Activated CD4-positive, alpha-beta T cell treated with anti-CD3 and anti-CD28 coated beads, Interleukin-2, amount 50 U/mL, for 48 hours (primary cell): ENCODE measurements around the gene TTC7B.

Source experiments
- DNase-seq, 2 experiments: peaks; one replicate each; pipeline ENCODE4 v3.0.0-alpha.2; 2020

The TTC7B gene

DNA sequence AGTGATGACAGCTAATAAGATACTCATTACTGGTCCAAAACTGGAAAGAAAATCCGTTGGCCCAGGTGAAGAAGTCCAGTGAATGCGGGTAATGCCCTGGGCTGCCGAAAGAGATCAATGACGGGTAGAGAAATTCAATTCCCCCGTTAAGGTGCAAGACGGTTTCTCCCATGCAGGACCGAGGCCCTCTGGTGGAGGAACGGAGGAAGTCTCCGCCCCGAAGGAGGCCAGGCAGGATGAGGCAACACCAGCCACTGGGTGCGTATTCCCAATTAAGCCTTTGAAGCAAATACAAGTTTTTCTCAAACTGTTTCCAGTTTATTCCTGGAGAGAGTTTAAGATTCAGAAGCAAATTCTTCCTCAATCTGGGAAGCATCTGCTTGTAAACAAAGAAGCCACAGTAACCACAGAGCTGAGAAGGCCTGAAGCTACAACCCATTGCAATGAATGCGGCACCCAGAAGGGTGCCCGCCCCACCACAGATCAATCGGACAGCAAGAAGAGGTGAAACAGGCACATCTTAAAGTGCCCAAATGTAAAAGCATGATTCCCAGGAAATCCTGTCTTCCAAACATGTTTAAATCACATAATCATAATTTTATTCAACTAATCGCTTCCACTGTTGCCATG lies 118.5 kb downstream of the TTC7B start:
- peak; percentile 78 to 83 for DNase-seq

- DNase-seq, result no peak
These were observed 119.1 kb downstream of the TTC7B start for GRCh38 chr14:90697132-90697531.

GRCh38 chr14:90696720-90697119 lies 119.5 kb downstream of the TTC7B start:
- no peak for DNase-seq

GRCh38 chr14:90695997-90696660 lies 120.1 kb downstream of the TTC7B start:
- DNase-seq, result no peak

DNA sequence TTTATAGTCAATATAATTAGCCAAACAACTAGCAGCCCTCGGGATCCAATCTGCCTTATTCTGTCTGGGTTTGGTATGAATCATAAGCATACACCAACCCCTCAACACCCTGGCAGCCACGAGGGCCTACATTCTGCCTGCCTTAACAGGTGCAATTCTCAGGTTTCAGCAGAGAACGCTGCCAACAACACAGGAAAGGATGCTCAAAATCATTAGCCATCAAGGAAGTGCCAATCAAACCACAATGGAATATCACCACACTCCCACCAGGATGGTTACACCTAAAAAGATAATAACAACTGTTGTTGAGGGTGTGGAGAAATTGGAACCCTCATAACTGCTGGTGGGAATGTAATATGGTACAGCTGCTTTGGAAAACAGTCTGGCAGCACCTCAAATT lies 122.8 kb downstream of the TTC7B start:
- no peak for DNase-seq

- DNase-seq, result no peak
These were observed 123.4 kb downstream of the TTC7B start for GRCh38 chr14:90692826-90693225.

- DNase-seq, result no peak
These were observed 124.2 kb downstream of the TTC7B start for GRCh38 chr14:90692061-90692460.

GRCh38 chr14:90691627-90692026 lies 124.6 kb downstream of the TTC7B start:
- no peak for DNase-seq

GRCh38 chr14:90687680-90688079 lies 128.6 kb downstream of the TTC7B start:
- no peak for DNase-seq

- no peak for DNase-seq
These were observed 133.6 kb downstream of the TTC7B start for GRCh38 chr14:90682615-90683014.

- no peak for DNase-seq
These were observed 134.3 kb downstream of the TTC7B start for GRCh38 chr14:90681929-90682328.

DNA sequence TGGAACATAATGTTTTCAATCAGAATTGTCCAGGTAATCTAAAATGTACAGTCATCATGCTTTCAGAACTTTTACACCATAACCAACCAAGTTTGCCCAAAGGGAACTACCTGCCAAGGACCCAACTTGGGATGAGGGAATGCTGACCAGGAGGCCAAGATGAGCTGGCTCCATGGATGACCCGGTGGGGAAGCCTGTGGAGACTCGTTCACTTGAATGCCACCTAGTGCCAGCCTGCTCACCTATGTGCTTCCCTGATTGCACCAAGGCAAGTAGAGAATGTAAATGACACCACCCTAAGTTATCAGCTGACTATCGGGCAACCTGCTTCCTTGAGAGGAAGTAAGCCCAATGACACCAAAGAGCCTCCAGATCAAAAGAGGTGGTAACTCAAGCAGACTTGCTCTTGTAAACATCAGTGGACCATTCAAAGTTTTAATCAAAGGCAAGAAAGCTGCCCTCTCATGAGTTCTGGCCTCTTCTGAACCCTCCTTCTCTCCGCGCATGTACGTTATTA lies 137.3 kb downstream of the TTC7B start:
- DNase-seq, result no peak

GRCh38 chr14:90678420-90678819 lies 137.8 kb downstream of the TTC7B start:
- DNase-seq, result no peak

- DNase-seq, result peak in 1 of 2 experiments; percentile 19
These were observed 138.7 kb downstream of the TTC7B start for GRCh38 chr14:90677484-90678050.

- DNase-seq, result no peak
These were observed 139.3 kb downstream of the TTC7B start for GRCh38 chr14:90676912-90677311.

DNA sequence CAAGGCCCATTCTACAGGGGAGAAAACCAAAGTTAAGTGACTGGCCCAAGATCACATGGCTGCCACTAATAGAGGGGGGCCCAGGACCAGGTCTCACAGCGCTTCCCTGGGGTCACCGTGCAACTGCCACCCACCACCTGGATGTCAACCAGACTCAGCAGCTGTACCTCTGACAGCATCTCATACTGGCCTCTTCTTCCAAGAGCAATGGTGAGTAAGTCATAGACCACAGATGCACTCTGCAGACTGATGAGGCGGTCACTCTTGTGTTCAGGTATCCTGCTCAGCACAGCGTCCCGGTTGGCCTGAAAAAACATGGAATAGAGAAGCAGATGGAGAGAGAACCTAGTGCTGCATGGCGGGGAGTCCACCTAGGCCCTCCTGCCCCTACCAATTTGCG lies 139.9 kb downstream of the TTC7B start:
- no peak for DNase-seq

DNA sequence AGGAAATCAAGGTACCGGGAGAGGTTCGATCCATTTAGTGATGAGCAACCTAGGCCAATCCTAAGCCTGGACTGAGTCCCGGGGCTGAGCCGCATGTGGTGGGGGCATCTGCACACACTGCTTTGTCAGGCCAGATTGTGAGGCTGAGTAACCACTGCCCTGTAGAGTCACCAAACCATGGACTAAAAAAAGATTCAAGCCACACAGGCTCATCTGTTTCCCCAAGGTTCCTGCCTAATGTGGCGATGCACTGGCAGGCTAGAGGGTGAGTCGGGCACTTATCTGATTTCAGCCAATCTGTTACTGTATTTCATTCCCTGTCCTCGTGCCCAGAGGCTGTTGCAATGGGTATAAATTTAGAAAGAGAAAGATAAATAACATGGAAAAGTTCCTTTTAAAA lies 140.8 kb downstream of the TTC7B start:
- DNase-seq, result no peak

GRCh38 chr14:90674716-90675115 lies 141.5 kb downstream of the TTC7B start:
- DNase-seq, result no peak

DNA sequence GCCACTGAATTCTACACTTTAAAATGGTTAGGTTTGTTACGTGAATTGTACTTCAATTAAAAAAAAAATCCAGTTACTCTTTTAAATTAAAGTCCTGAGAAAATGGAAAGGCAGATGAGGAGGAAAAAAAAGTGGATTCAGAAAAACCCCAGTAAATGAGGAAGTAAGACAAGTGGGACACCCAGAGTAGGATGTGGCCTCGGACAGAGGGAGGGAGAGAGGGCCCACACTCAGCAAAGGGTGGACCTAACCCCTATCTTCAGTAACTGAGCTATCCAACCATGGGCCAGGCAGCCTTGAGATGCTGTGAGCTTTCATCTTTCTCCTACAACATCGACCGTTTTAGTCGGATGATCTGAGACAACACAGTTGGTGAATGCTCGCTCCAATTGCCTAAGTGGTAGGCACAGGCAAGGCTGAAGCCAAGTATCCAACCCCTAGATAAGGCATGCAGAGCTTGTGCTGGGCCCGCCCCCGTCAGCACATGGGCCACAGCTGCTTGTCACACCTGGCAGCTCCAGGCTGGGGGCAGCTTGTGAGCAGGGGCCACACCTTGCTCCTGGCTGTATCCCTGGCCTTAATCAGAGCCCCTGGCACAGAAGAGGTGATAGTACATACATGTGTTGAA lies 142.1 kb downstream of the TTC7B start:
- DNase-seq, result no peak

DNA sequence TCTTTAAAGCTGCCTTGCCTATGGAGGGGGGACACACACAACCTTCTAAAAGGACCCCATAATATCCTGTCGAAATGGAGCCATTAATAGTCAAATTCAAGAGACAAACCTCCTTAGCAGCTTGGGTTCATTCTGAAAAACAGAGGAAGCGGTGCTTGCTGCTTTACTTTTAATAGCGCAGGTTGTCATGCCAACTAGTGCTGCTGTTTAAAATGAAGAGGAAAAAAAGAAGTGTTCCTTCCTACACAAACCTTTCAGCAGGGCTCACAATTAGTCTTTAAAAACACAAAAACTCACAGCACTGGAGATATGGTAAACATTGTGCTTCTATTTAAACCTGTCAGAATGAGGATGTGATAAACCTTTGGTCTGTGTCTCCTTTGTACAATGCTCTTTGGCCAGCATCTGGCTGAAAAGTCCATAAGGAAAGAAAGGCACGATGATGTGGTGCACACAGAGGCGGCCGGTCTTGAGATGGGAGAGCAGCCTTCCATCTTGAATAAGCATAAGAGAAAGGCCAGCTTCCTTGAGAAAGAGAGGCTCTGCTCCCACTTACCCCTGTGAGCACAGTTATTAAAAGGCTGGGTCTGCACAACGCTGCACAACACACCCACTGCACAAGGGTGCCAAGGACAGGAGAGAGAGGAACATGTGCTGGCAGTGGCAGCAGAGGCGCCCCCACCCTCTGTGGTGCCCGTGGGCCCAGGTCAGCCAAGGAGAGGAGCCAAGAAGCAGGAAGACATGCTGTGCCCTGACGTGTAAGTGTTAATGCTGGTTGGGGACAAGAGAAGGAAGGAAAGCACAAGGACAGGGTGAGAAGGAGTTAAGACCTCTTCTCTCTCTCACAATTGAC lies 144.6 kb downstream of the TTC7B start:
- DNase-seq, result no peak

GRCh38 chr14:90669731-90670130 lies 146.5 kb downstream of the TTC7B start:
- DNase-seq, result no peak

DNA sequence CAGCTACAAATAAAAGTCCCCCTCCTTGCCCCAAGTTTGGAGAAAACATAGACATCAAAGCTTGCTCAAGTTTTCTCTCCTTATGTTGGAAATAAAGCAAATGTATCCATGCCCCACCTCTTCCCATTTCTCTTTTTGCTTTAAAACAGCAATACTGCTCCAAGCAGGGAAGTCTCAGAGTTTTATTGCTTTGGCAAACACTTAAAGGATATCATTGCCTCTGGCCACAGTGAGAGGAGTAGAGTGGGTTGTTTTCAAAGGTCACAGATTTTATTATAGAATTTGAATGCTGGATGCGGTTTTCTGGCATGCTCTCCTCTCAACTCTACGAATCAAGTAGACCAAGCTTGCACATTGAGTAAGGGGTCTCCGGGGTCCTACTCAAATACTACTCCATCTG lies 149.7 kb downstream of the TTC7B start:
- DNase-seq, result no peak
